Upper lobe of left lung (tissue), 6 donors: Measurements from ENCODE around the gene HSPG2. TPM values are rescaled to one million over a fixed set of nuclear protein-coding genes. Genes with fewer than 3 reads are reported as not detected.
"Not testable (repeated sequence)": the region's sequence is repeated elsewhere in the genome, so short reads cannot be mapped to it uniquely, and the experiment has no call there.

Source experiments
- ATAC-seq, 2 donors: fragments of 200-7000 bp; cut with Tn5 transposase; one replicate each; pipeline ENCODE4 v1.9.1; 2022; ENCODE audit warnings: mild to moderate bottlenecking in 2 of 2, moderate library complexity in 2 of 2; ENCODE audit not compliant: low FRiP score in 2 of 2
- DNase-seq, 2 donors: peaks; one replicate each; pipeline ENCODE4 v3.0.0-alpha.2; 2019 to 2020
- H3K27ac ChIP-seq, 4 donors: fragments of 200-600 bp; sonication (generic); one replicate each; pipeline ENCODE4 v1.5.1; 2016 to 2019
- H3K27me3 ChIP-seq, 4 donors: fragments of 200-600 bp; sonication (generic); one replicate each; pipeline ENCODE4 v1.5.1; 2017 to 2019
- H3K36me3 ChIP-seq, 4 donors: fragments of 200-600 bp; sonication (generic); one replicate each; pipeline ENCODE4 v1.5.1; 2016 to 2019
- H3K4me1 ChIP-seq, 4 donors: fragments of 200-600 bp; sonication (generic); one replicate each; pipeline ENCODE4 v1.5.1; 2018 to 2019
- H3K4me3 ChIP-seq, 4 donors: fragments of 200-600 bp; sonication (generic); one replicate each; pipeline ENCODE4 v1.5.1; 2017 to 2019; ENCODE audit warnings: mild to moderate bottlenecking in 2 of 4, moderate library complexity in 1 of 4
- H3K9me3 ChIP-seq, 4 donors: fragments of 200-600 bp; sonication (generic); one replicate each; pipeline ENCODE4 v1.5.1; 2018 to 2019
- EP300 ChIP-seq, 4 donors: sonication (generic); formaldehyde crosslinking; IDR thresholded peaks; one replicate each; pipeline ENCODE4 v1.5.1; 2017; ENCODE audit warnings: antibody characterized with exemption in 4 of 4, control low read depth in 2 of 4
- POLR2A ChIP-seq, 4 donors: fragments of 450-650 bp; IDR thresholded peaks; one replicate each; pipeline ENCODE4 v1.5.1; 2016 to 2017; ENCODE audit warnings: antibody characterized with exemption in 4 of 4, mild to moderate bottlenecking in 2 of 4
- POLR2AphosphoS5 ChIP-seq, 2 donors: sonication (generic); formaldehyde crosslinking; IDR thresholded peaks; one replicate each; pipeline ENCODE4 v1.5.1; 2017; ENCODE audit warnings: antibody characterized with exemption in 2 of 2
- WGBS, 2 donors: methylation state at CpG; one replicate each; pipeline ENCODE4 v1.1.5; 2017 to 2018; 5-methylcytosine and 5-hydroxymethylcytosine counted together
- total RNA-seq, 6 donors: library from RNA; depleted of rRNA in 4 of 6; stranded (reverse); fragments of >200 nt in 4 of 6; gene quantifications; one replicate each; pipeline versions ENCODE4 v1.1.0 to v1.2.1, GENCODE V29; 2016 to 2021
- TF ChIP-seq, protein P1 (sequence below), 6 experiments: fragments of 450-650 bp in 4 of 6; fragments of 200-600 bp in 2 of 6; sonication (generic) in 2 of 6; IDR thresholded peaks; one replicate each; pipeline ENCODE4 v1.5.1; 2016 to 2019; ENCODE audit warnings: antibody characterized with exemption in 6 of 6
- donor health status: DM: no; HTN: no; CAD: no; lungs with moderate emphysema.
- donor health status: DM: no; HTN: yes; CAD: no; lungs with severe emphysema.

HSPG2 gene
- total RNA-seq, 6 donors from 2014 or later: 104 to 433 (median 227) TPM

DNA sequence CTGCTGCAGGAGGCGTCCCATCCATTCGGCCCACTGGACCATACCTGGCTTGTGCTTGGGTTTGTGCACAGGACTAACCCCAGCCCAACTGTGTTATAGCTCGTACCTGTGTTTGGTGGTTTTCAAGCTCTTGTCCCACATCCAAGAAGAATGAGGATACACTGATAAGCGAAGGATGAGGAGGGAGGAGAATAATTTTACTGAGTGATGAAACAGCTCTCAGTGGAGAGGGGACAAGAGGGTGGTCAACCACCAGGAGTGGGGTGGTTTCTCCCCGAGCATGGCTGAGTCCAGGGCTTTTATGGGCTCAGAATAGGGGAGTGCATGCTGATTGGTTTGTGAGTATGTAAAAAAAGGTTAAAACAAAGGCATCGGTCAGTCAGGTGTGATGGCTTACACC is 142.0 kb downstream of the HSPG2 start:
- Histone ChIP-seq H3K4me1 (no peaks in the 10 kb centered on the region), H3K27me3 (no peaks in the 10 kb centered on the region), H3K9me3 (peaks cover 0 to 6% (median 0%) of the 10 kb centered on the region in 4 donors), H3K4me3 (no peak overlapping the region), H3K36me3 (no peaks in the 10 kb centered on the region), H3K27ac (no peak overlapping the region)
- 94 to 96% methylated on average over 4 to 6 of the region's 6 CpGs for WGBS, 2 donors
- TF ChIP-seq POLR2A (IDR thresholded peaks at IDR 0.05) (no peak), EP300 (IDR thresholded peaks at IDR 0.05) (no peak), POLR2AphosphoS5 (IDR thresholded peaks at IDR 0.05) (no peak)
- TF ChIP-seq, protein P1, sequence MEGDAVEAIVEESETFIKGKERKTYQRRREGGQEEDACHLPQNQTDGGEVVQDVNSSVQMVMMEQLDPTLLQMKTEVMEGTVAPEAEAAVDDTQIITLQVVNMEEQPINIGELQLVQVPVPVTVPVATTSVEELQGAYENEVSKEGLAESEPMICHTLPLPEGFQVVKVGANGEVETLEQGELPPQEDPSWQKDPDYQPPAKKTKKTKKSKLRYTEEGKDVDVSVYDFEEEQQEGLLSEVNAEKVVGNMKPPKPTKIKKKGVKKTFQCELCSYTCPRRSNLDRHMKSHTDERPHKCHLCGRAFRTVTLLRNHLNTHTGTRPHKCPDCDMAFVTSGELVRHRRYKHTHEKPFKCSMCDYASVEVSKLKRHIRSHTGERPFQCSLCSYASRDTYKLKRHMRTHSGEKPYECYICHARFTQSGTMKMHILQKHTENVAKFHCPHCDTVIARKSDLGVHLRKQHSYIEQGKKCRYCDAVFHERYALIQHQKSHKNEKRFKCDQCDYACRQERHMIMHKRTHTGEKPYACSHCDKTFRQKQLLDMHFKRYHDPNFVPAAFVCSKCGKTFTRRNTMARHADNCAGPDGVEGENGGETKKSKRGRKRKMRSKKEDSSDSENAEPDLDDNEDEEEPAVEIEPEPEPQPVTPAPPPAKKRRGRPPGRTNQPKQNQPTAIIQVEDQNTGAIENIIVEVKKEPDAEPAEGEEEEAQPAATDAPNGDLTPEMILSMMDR (IDR thresholded peaks at IDR 0.05): no peak
- DNase-seq (no peak), ATAC-seq (no peak)

DNA sequence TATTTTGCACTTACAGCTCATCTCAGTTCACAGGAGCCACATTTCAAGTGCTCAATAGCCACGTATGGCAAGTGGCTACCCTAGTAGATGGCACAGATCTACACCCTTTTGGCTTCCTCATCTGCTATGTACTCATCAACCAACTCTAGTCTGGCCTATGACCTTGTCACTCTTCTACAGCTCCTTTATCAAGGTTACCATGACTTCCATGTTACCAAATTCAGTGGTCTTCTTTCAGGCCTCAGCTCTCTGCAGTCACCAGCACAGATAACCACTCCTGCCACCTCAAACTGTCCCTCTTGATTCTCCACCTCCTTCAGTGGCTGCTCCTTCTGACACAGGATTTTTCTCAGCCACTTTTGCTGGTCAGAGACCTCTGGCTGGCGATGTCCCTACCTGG is 142.5 kb downstream of the HSPG2 start:
- no peak for ATAC-seq
- no peaks in the 10 kb centered on the region for H3K36me3 ChIP-seq
- H3K4me1 ChIP-seq: no peaks in the 10 kb centered on the region
- H3K9me3 ChIP-seq: peaks cover 0 to 6% (median 0%) of the 10 kb centered on the region in 4 donors
- TF ChIP-seq, protein P1 (IDR thresholded peaks at IDR 0.05): no peak
- TF ChIP-seq POLR2AphosphoS5 (IDR thresholded peaks at IDR 0.05): no peak
- TF ChIP-seq POLR2A (IDR thresholded peaks at IDR 0.05): no peak
- no peak for TF ChIP-seq EP300 (IDR thresholded peaks at IDR 0.05)
- no peak overlapping the region for H3K27ac ChIP-seq
- H3K4me3 ChIP-seq: no peak overlapping the region
- DNase-seq: no peak
- no peaks in the 10 kb centered on the region for H3K27me3 ChIP-seq
- 79 to 92% methylated on average over 2 of the region's 2 CpGs for WGBS, 2 donors

GRCh38 chr1:21793104-21793503 is 144.0 kb downstream of the HSPG2 start:
- TF ChIP-seq POLR2AphosphoS5 (IDR thresholded peaks at IDR 0.05): no peak
- no peak for TF ChIP-seq EP300 (IDR thresholded peaks at IDR 0.05)
- no peak for TF ChIP-seq POLR2A (IDR thresholded peaks at IDR 0.05)
- TF ChIP-seq, protein P1 (IDR thresholded peaks at IDR 0.05): no peak
- H3K36me3 ChIP-seq: no peaks in the 10 kb centered on the region
- peaks cover 0 to 6% (median 0%) of the 10 kb centered on the region in 4 donors for H3K9me3 ChIP-seq
- no peak for ATAC-seq
- H3K27ac ChIP-seq: no peak overlapping the region
- DNase-seq: no peak
- WGBS, 2 donors: 89 to 92% methylated on average over 2 of the region's 2 CpGs
- H3K4me1 ChIP-seq: no peaks in the 10 kb centered on the region
- H3K27me3 ChIP-seq: no peaks in the 10 kb centered on the region
- no peak overlapping the region for H3K4me3 ChIP-seq

DNA sequence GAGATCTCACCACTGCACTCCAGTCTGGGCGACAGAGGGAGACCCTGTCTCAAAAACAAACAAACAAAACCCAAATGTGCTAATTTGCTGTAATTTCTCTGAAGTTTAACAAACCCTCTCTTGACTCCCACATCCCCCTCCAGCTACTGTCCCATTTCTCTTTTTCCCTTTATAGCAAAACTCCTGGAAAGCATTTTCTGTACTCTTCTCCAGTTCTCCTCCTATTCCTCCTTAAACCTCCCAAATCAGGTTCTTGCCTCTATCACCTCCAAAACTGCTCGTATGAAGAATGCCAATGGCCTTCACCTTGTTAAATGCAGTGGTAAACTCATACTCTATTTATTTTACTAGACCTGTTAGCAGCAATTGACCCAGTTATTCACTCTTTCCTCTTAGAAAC is 150.5 kb downstream of the HSPG2 start:
- 75 to 78% methylated on average over 2 of the region's 2 CpGs for WGBS, 2 donors
- ATAC-seq: no peak

GRCh38 chr1:21785764-21786163 is 151.3 kb downstream of the HSPG2 start:
- H3K27me3 ChIP-seq, H3K9me3 ChIP-seq, H3K36me3 ChIP-seq, H3K4me3 ChIP-seq, ATAC-seq, H3K27ac ChIP-seq, DNase-seq: not testable (repeated sequence)
- peaks cover 9 to 21% (median 17%) of the 10 kb centered on the region in 4 donors for H3K4me1 ChIP-seq
- WGBS, 2 donors: 86 to 95% methylated on average over 9 of the region's 9 CpGs

More for the DNA sequence above, 150.5 kb downstream of the HSPG2 start:
- H3K27me3 ChIP-seq: no peaks in the 10 kb centered on the region
- DNase-seq: no peak
- no peak for TF ChIP-seq POLR2AphosphoS5 (IDR thresholded peaks at IDR 0.05)
- no peak for TF ChIP-seq EP300 (IDR thresholded peaks at IDR 0.05)
- TF ChIP-seq, protein P1 (IDR thresholded peaks at IDR 0.05): no peak
- no peak for TF ChIP-seq POLR2A (IDR thresholded peaks at IDR 0.05)
- peaks cover 0 to 12% (median 8%) of the 10 kb centered on the region in 4 donors for H3K4me1 ChIP-seq
- H3K4me3 ChIP-seq: no peak overlapping the region
- H3K9me3 ChIP-seq: no peaks in the 10 kb centered on the region
- H3K36me3 ChIP-seq: no peaks in the 10 kb centered on the region
- no peak overlapping the region for H3K27ac ChIP-seq
